Ascending aorta (tissue), 2 donors: ENCODE data around the gene PCNX3. TPM values are rescaled to one million over a fixed set of nuclear protein-coding genes. Genes with fewer than 3 reads are reported as not detected.

ENCODE experiments used
- DNase-seq, 2 donors: peaks; one replicate each; pipeline ENCODE4 v3.0.0-alpha.2; 2019; ENCODE audit warnings: low spot score in 2 of 2
- H3K27ac ChIP-seq, 2 donors: fragments of 200-600 bp; sonication (generic); one replicate each; pipeline ENCODE4 v1.5.1; 2016 to 2017; ENCODE audit warnings: mild to moderate bottlenecking in 1 of 2
- H3K27me3 ChIP-seq: fragments of 200-600 bp; sonication (generic); one replicate; pipeline ENCODE4 v1.5.1; 2017
- H3K36me3 ChIP-seq, 2 donors: fragments of 200-600 bp; sonication (generic); one replicate each; pipeline ENCODE4 v1.5.1; 2016
- H3K4me1 ChIP-seq, 2 donors: fragments of 200-600 bp; sonication (generic); one replicate each; pipeline ENCODE4 v1.5.1; 2016 to 2017; ENCODE audit warnings: mild to moderate bottlenecking in 1 of 2
- H3K4me3 ChIP-seq, 2 donors: fragments of 200-600 bp; sonication (generic); one replicate each; pipeline ENCODE4 v1.5.1; 2016 to 2017; ENCODE audit warnings: mild to moderate bottlenecking in 1 of 2
- H3K9me3 ChIP-seq, 2 donors: fragments of 200-600 bp; sonication (generic); one replicate each; pipeline ENCODE4 v1.5.1; 2016
- CTCF ChIP-seq, 3 experiments: fragments of 200-600 bp in 2 of 3; fragments of 450-650 bp in 1 of 3; sonication (generic) in 2 of 3; IDR thresholded peaks; one replicate each; pipeline ENCODE4 v1.5.1; 2016 to 2019; ENCODE audit warnings: antibody characterized with exemption in 3 of 3, mild to moderate bottlenecking in 1 of 3, moderate library complexity in 1 of 3
- intact Hi-C: fragments of 100-400 bp; cut with DNase I; formaldehyde crosslinking; loops from one replicate; pipeline ENCODE4 v1.15.1; 2023
- total RNA-seq: library from RNA; depleted of rRNA; stranded (reverse); fragments of >200 nt; gene quantifications from one replicate; pipeline ENCODE4 v1.1.0, GENCODE V29; 2016

Gene PCNX3
- total RNA-seq, 1 donor from 2014 or later = 181 TPM

- intact Hi-C loops = loop anchor here (2.0 kb wide), 1 partner anchor 29 kb away; no protein-coding TSS in a partner anchor
- H3K27ac ChIP-seq = peak overlapping the region; percentile 96 to 99
- H3K36me3 ChIP-seq = peaks cover 44 to 45% of the 10 kb centered on the region in 2 donors
- H3K9me3 ChIP-seq = no peaks in the 10 kb centered on the region
- peak overlapping the region; percentile 95 to 98 for H3K4me3 ChIP-seq
- DNase-seq = no peak
- H3K27me3 ChIP-seq = no peaks in the 10 kb centered on the region
- TF ChIP-seq CTCF (IDR thresholded peaks at IDR 0.05) = no peak
- H3K4me1 ChIP-seq = peaks cover 16 to 29% of the 10 kb centered on the region in 2 donors
These were observed 37.8 kb upstream of the PCNX3 start for GRCh38 chr11:65577756-65578109.

GRCh38 chr11:65578134-65578533 is 37.4 kb upstream of the PCNX3 start:
- H3K9me3 ChIP-seq = no peaks in the 10 kb centered on the region
- H3K4me3 ChIP-seq = peak overlapping the region; percentile 95 to 98
- H3K36me3 ChIP-seq = peaks cover 45 to 47% of the 10 kb centered on the region in 2 donors
- peak overlapping the region; percentile 96 to 99 for H3K27ac ChIP-seq
- H3K4me1 ChIP-seq = peaks cover 16 to 28% of the 10 kb centered on the region in 2 donors
- intact Hi-C loops = no loop called here
- no peak for DNase-seq
- no peak for TF ChIP-seq CTCF (IDR thresholded peaks at IDR 0.05)
- H3K27me3 ChIP-seq = no peaks in the 10 kb centered on the region

- no peak for TF ChIP-seq CTCF (IDR thresholded peaks at IDR 0.05)
- intact Hi-C loops = no loop called here
- Histone ChIP-seq H3K4me3 (peak overlapping the region in 1 of 2 donors; percentile 98), H3K27ac (peak overlapping the region; percentile 96 to 99), H3K4me1 (peaks cover 12 to 22% of the 10 kb centered on the region in 2 donors), H3K27me3 (no peaks in the 10 kb centered on the region), H3K9me3 (no peaks in the 10 kb centered on the region), H3K36me3 (peaks cover 50 to 52% of the 10 kb centered on the region in 2 donors)
- no peak for DNase-seq
These were observed 36.9 kb upstream of the PCNX3 start for GRCh38 chr11:65578667-65579066.

DNA sequence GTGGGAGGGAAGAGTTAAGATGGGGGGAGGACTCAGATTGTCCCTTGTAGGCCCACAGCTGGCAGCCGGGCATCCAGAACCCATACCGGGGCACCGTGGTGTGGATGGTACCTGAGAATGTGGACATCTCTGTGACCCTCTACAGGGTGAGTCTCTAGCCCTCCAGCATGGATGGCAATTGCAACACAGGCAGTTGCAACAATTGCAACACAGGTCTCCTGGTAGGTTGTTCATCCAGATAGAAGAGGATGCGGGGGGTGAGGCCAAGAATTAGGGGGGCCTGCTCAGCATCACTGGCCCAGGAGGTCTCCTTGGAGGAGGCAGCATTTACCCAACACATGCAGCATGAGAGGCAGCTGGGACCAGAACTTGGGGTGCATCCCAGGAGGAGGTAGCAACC is 36.3 kb upstream of the PCNX3 start:
- H3K36me3 ChIP-seq = peaks cover 56 to 59% of the 10 kb centered on the region in 2 donors
- H3K4me1 ChIP-seq = peaks cover 12 to 20% of the 10 kb centered on the region in 2 donors
- H3K9me3 ChIP-seq = no peaks in the 10 kb centered on the region
- TF ChIP-seq CTCF (IDR thresholded peaks at IDR 0.05) = no peak
- no peaks in the 10 kb centered on the region for H3K27me3 ChIP-seq
- no peak for DNase-seq
- peak overlapping the region; percentile 96 to 99 for H3K27ac ChIP-seq
- intact Hi-C loops = no loop called here
- no peak overlapping the region for H3K4me3 ChIP-seq

DNA sequence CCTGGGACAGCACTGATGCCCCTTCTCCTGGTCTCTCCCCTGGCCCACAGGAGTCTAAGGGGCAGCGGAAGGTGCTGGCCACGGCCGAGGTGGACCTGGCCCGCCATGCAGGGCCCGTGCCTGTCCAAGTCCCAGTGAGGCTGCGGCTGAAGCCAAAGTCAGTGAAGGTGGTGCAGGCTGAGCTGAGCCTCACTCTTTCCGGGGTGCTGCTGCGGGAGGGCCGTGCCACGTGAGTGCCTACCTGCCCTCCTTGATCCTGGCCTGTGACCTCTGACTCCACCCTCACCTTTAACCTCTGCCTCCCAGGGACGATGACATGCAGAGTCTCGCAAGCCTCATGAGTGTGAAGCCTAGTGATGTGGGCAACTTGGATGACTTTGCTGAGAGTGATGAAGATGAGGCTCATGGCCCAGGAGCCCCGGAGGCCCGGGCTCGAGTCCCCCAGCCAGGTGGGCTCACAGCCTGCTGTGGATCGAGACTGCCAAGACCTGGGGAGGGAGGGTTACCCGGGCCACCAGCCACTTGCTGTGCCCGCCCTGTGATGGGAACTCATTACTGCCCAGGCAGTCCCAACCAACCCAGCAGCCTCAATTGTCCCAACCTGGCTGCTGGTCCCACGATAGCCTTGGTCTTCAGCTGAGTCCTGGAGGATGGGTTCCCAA is 35.4 kb upstream of the PCNX3 start:
- H3K4me3 ChIP-seq = no peak overlapping the region
- H3K4me1 ChIP-seq = peaks cover 7 to 15% of the 10 kb centered on the region in 2 donors
- H3K9me3 ChIP-seq = no peaks in the 10 kb centered on the region
- no peak for TF ChIP-seq CTCF (IDR thresholded peaks at IDR 0.05)
- no peak for DNase-seq
- peak overlapping the region; percentile 38 to 69 for H3K27ac ChIP-seq
- no peaks in the 10 kb centered on the region for H3K27me3 ChIP-seq
- intact Hi-C loops = no loop called here
- H3K36me3 ChIP-seq = peaks cover 62 to 64% of the 10 kb centered on the region in 2 donors
